ENCODE results near the gene EML1.

The EML1 gene

DNA sequence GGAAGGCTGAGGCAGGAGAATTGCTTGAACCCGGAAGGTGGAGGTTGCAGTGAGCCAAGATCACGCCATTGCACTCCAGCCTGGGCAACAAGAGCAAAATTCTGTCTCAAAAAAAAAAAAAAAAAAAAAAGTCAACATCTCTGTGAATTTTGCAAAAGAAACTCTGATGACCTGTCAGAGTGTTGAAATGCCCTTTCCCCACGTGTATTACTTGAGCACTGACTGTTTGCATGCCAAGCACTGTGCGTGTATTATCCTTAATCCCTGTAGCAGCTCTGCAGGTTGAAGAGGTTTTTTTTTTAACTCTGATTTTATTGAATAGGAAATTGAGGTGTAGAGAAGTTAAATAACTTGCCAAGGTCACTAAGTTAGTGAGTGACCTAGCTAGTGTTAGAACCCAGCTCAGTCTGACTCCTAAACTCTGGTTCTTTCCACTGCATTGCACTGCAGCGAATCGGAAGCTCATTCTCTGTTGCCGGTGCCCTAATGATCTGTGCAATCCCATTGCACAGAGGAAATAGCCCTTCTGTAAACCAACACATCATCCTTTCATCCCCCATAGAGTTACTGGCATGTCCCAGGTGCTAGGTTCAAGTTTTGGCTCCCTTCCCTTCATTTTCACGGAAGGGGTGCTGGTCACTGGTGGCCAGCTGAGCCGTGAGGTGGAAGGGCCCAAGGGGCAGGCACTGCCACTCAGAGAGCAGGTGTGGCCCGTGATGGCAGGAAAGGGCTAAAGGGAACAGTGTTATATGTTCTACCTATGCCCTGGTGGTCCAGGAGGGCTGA lies 122.3 kb downstream of the EML1 start:
- in situ Hi-C loops (cut with MboI; ENCODE audit: low pct_unique_long_range_greater_than_20kb, low sequenced_read_pairs, unreplicated experiment): no loop called here
- no peak for DNase-seq (ENCODE audit: low spot score)
- TF ChIP-seq, protein P1, sequence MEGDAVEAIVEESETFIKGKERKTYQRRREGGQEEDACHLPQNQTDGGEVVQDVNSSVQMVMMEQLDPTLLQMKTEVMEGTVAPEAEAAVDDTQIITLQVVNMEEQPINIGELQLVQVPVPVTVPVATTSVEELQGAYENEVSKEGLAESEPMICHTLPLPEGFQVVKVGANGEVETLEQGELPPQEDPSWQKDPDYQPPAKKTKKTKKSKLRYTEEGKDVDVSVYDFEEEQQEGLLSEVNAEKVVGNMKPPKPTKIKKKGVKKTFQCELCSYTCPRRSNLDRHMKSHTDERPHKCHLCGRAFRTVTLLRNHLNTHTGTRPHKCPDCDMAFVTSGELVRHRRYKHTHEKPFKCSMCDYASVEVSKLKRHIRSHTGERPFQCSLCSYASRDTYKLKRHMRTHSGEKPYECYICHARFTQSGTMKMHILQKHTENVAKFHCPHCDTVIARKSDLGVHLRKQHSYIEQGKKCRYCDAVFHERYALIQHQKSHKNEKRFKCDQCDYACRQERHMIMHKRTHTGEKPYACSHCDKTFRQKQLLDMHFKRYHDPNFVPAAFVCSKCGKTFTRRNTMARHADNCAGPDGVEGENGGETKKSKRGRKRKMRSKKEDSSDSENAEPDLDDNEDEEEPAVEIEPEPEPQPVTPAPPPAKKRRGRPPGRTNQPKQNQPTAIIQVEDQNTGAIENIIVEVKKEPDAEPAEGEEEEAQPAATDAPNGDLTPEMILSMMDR (IDR thresholded peaks at IDR 0.05; ENCODE audit: extremely low read depth, insufficient read depth, missing control alignments): no peak

DNA sequence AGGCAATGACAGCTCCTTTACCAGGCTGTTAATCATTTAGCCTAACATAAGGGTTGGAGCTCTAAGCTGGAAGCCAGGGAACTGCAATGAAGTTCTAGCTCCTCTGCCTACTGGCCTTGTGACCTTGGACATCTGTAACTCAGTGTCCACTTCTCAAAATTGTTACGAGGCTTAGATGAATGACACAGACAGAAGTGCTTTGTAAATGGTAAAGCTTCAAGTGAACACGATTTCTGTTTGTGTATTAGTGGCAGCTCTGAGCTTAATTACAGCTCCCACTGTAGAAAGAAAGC lies 122.8 kb downstream of the EML1 start:
- TF ChIP-seq, protein P1 (IDR thresholded peaks at IDR 0.05; ENCODE audit: extremely low read depth, insufficient read depth, missing control alignments): no peak
- DNase-seq (ENCODE audit: low spot score): no peak
- in situ Hi-C loops (cut with MboI; ENCODE audit: low pct_unique_long_range_greater_than_20kb, low sequenced_read_pairs, unreplicated experiment): no loop called here

DNA sequence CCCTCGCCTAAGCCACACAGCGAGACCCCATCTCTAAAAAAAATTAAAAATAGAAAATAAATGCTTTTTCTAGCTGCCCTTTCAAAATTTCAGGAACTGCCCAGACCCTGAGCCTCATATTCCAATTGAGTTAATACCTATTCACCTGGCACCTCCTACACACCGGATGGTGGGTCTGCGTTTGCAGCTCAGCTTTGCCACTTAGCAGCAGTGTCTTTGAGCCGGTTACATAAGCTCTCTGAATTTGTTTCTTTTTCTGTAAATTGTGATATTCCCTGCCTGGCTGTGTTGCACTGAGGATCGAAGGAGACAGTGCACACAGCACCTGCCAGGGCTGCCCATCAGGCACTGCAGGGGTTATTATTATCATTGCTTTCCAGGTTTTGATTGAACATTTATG lies 125.6 kb downstream of the EML1 start:
- in situ Hi-C loops (cut with MboI; ENCODE audit: low pct_unique_long_range_greater_than_20kb, low sequenced_read_pairs, unreplicated experiment): no loop called here
- TF ChIP-seq, protein P1 (IDR thresholded peaks at IDR 0.05; ENCODE audit: extremely low read depth, insufficient read depth, missing control alignments): no peak
- DNase-seq (ENCODE audit: low spot score): no peak

DNA sequence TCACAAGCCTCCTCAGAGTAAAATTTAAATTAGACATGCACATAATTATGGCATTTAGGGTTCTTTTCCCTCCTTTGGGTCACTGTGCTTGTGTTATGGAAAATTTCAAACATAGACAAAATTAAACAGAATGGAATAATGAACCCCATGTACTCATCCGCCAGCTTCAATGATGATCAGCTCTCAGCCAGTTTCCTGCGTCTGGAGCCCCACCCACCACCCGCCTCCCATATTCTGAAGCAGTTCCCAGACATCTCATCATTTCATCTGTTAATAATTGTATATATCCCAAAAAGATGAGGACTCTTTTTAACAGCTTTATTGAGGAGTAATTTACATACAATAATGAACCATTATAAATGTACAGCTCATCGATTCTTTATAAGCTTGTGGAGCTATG lies 128.2 kb downstream of the EML1 start:
- DNase-seq (ENCODE audit: low spot score): no peak
- in situ Hi-C loops (cut with MboI; ENCODE audit: low pct_unique_long_range_greater_than_20kb, low sequenced_read_pairs, unreplicated experiment): no loop called here
- TF ChIP-seq, protein P1 (IDR thresholded peaks at IDR 0.05; ENCODE audit: extremely low read depth, insufficient read depth, missing control alignments): no peak

DNA sequence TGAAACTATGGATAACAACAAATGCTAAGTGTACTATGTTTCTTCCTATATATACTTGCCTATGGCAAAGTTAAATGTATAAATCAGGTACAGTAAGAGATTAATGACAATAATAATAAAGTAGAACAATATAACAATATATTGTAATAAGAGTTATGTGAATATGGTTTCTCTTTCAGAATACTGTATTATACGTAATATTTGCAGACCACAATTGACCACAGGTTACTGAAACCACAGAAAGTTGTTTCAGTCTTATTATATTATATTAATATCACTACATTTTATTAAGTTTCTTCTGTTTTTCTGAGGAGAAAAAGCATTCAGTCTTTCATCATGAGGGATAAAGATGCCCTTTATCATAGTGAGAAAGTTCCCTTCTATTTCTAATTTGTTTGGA lies 131.2 kb downstream of the EML1 start:
- TF ChIP-seq, protein P1 (IDR thresholded peaks at IDR 0.05; ENCODE audit: extremely low read depth, insufficient read depth, missing control alignments): no peak
- in situ Hi-C loops (cut with MboI; ENCODE audit: low pct_unique_long_range_greater_than_20kb, low sequenced_read_pairs, unreplicated experiment): no loop called here
- no peak for DNase-seq (ENCODE audit: low spot score)

DNA sequence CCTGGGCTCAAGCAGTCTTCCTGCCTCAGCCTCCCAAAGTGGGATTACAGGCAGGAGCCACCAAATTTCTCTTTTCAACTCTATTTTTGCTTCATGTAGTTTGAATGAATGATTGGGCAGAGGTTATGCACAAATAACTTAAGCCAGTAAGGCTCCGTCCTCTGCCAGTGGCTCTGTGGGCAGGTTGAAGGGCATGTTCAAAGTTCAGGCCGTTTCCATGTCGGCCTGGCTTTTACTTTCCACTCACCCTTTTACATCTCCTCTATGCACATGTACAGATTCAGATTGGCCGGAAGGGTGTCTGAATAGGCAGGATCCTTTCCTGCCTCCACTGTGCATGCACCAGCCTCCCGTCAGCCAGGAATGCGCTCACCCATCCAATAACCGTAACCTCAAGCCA lies 132.3 kb downstream of the EML1 start:
- TF ChIP-seq, protein P1 (IDR thresholded peaks at IDR 0.05; ENCODE audit: extremely low read depth, insufficient read depth, missing control alignments): no peak
- DNase-seq (ENCODE audit: low spot score): no peak
- in situ Hi-C loops (cut with MboI; ENCODE audit: low pct_unique_long_range_greater_than_20kb, low sequenced_read_pairs, unreplicated experiment): no loop called here

All from GM13977 (cell line).